K562 (cell line): ENCODE measurements around the gene B4GALT5. TPM values are rescaled to one million over a fixed set of nuclear protein-coding genes. Genes with fewer than 3 reads are reported as not detected.

Experiments used
- ATAC-seq: fragments of 200-7000 bp; cut with Tn5 transposase; 3 replicates; pipeline ENCODE4 v1.9.1; 2020; ENCODE audit warnings: moderate library complexity
- BruUV-seq: library from RNA; stranded (reverse); fragments of 400-500 nt; replicated peaks from 2 replicates; lab custom pipeline; 2021; lab: Mats Ljungman, UMichigan
- CTCF ChIA-PET: fragments of 300-600 bp; formaldehyde crosslinking; extraction: SDS; loops from one replicate; lab custom pipeline; 2021; ENCODE audit warnings: low intra/inter-chr PET ratio; lab: Yijun Ruan, JAX
- POLR2A ChIA-PET: fragments of 300-600, 350-650 bp; sonication (Branson Sonifier 250); formaldehyde crosslinking; extraction: SDS; loops from one replicate; lab custom pipeline; 2021; ENCODE audit warnings: antibody characterized with exemption, inconsistent platforms; lab: Yijun Ruan, JAX
- DNase-seq, 4 experiments: peaks; one replicate each; pipeline versions ENCODE4 v3.0.0 to v3.0.0-alpha.2; 2011 to 2018; ENCODE audit warnings: low spot score in 3 of 4, mixed read lengths in 3 of 4; ENCODE audit errors: extremely low read depth in 1 of 4
- FAIRE-seq: peaks from 2 replicates; lab custom pipeline; 2011; peaks lifted over from hg19 to GRCh38; lab: Jason Lieb, UNC
- H2AFZ ChIP-seq: 2 replicates; pipeline ENCODE4 v1.6.0; 2011; ENCODE audit warnings: low read depth, low read length, control low read depth, inconsistent platforms
- H3K27ac ChIP-seq: fragments of 200-600 bp; 3 replicates; pipeline ENCODE4 v1.8.0; 2011; ENCODE audit warnings: low read depth, mild to moderate bottlenecking, control low read depth, inconsistent platforms, low read length, moderate library complexity, mixed read lengths; ENCODE audit errors: extremely low read depth
- H3K27me3 ChIP-seq, 2 experiments: fragments of 300-600 bp in 1 of 2; 2 replicates in 1 of 2; 3 replicates in 1 of 2; pipeline versions ENCODE4 v1.6.0 to v1.8.0; 2011; ENCODE audit warnings: inconsistent platforms in 2 of 2, low read length in 2 of 2, mild to moderate bottlenecking in 1 of 2, mixed read lengths in 1 of 2, moderate library complexity in 1 of 2; ENCODE audit not compliant: control insufficient read depth in 2 of 2, insufficient read depth in 2 of 2
- H3K36me3 ChIP-seq: fragments of 300-600 bp; 3 replicates; pipeline ENCODE4 v1.8.0; 2011; ENCODE audit warnings: mild to moderate bottlenecking, low read length, inconsistent platforms; ENCODE audit not compliant: control insufficient read depth, insufficient read depth
- H3K4me1 ChIP-seq, 2 experiments: fragments of 200-600 bp in 1 of 2; replicated peaks in 1 of 2; 2 replicates in 1 of 2; 3 replicates in 1 of 2; pipeline versions ENCODE4 v1.5.1 to v1.8.0; 2011; ENCODE audit warnings: inconsistent platforms in 2 of 2, low read length in 2 of 2, mild to moderate bottlenecking in 1 of 2, mixed read lengths in 1 of 2, moderate library complexity in 1 of 2; ENCODE audit not compliant: control insufficient read depth in 2 of 2, insufficient read depth in 2 of 2
- H3K4me2 ChIP-seq: 2 replicates; pipeline ENCODE4 v1.6.1; 2011; ENCODE audit warnings: low read length, control low read depth, inconsistent platforms, mixed read lengths; ENCODE audit not compliant: insufficient read depth
- H3K4me3 ChIP-seq: fragments of 200-600 bp; sonication (generic), shearing (Covaris generic); 2 replicates; pipeline ENCODE4 v1.5.1; 2016; ENCODE audit warnings: control low read depth, inconsistent platforms
- H3K79me2 ChIP-seq: fragments of 200-600 bp; 3 replicates; pipeline ENCODE4 v1.8.0; 2011; ENCODE audit warnings: low read length, inconsistent platforms; ENCODE audit not compliant: control insufficient read depth, insufficient read depth
- H3K9ac ChIP-seq, 2 experiments: 2 replicates each; pipeline versions ENCODE4 v1.6.0 to v1.6.1; 2011; ENCODE audit warnings: low read depth in 2 of 2, low read length in 2 of 2, control low read depth in 1 of 2, inconsistent platforms in 1 of 2, mild to moderate bottlenecking in 1 of 2, mixed read lengths in 1 of 2; ENCODE audit not compliant: insufficient read depth in 1 of 2
- H3K9me1 ChIP-seq: one replicate; pipeline ENCODE4 v1.6.0; 2011; ENCODE audit warnings: inconsistent platforms, mild to moderate bottlenecking, low read length, moderate library complexity; ENCODE audit not compliant: control insufficient read depth, insufficient read depth
- H3K9me3 ChIP-seq: replicated peaks from 2 replicates; pipeline ENCODE4 v1.5.1; 2011; ENCODE audit warnings: low read depth, low read length, inconsistent platforms; ENCODE audit not compliant: control insufficient read depth, insufficient read depth
- H4K20me1 ChIP-seq: replicated peaks from 2 replicates; pipeline ENCODE4 v1.6.1; 2011; ENCODE audit warnings: low read length, inconsistent platforms, mixed read lengths; ENCODE audit not compliant: control insufficient read depth, insufficient read depth
- PRDM10 ChIP-seq: fragments of 450-650 bp; IDR thresholded peaks from 2 replicates; pipeline ENCODE4 v1.6.1; 2018; ENCODE audit not compliant: partially characterized antibody
- ZFP30 ChIP-seq: fragments of 250-450 bp; sonication (Bioruptor Pico); IDR thresholded peaks from 2 replicates; pipeline ENCODE4 v1.8.0; 2022; ENCODE audit warnings: moderate library complexity, mild to moderate bottlenecking, inconsistent platforms, borderline replicate concordance
- WGBS: fragments of 100-300 bp; shearing (Covaris generic); methylation state at CpG from one replicate; pipeline ENCODE4 v1.1.6; 2016; ENCODE audit warnings: low coverage, mixed read lengths; ENCODE audit not compliant: insufficient coverage; ENCODE audit errors: missing lambda C conversion rate; 5-methylcytosine and 5-hydroxymethylcytosine counted together
- in situ Hi-C: fragments of 300-500 bp; cut with MboI; formaldehyde crosslinking; loops from 4 replicates; pipeline ENCODE4 v1.15.0; 2018; ENCODE audit warnings: inconsistent platforms, mixed read lengths
- intact Hi-C: fragments of 100-400 bp; cut with micrococcal nuclease; formaldehyde crosslinking; loops from 2 replicates; pipeline ENCODE4 v1.14.2; 2022
- polyA plus RNA-seq, 8 experiments: library from polyadenylated mRNA; depleted of rRNA in 4 of 8; stranded (reverse) in 5 of 8; unstranded in 3 of 8; fragments of >200 nt; fragmentation: Nextera tagmentation in 2 of 8; fragmentation: Illumina TruSeq in 1 of 8; extraction: Ambion mirVana in 2 of 8; extraction: Trizol in 1 of 8; gene quantifications; 2 replicates each; pipeline versions ENCODE4 v1.2.1 to v1.2.3, GENCODE V29; 2011 to 2014; ENCODE audit warnings: inconsistent platforms in 1 of 8, missing spikeins in 1 of 8
- total RNA-seq, 7 experiments: library from RNA; depleted of rRNA in 6 of 7; stranded (reverse); fragments of >200 nt in 6 of 7; fragmentation: Illumina TruSeq in 2 of 7; extraction: Trizol in 2 of 7; gene quantifications; 2 replicates each; pipeline versions ENCODE4 v1.2.1 to v1.2.3, GENCODE V29; 2011 to 2021; ENCODE audit warnings: low replicate concordance in 1 of 7

The B4GALT5 gene
- total and polyA plus RNA-seq, 9 of the 15 experiments (the other 6 are each of a cell fraction or from before 2014, with no cell fraction given): 8.5 to 32.6 (median 23.4) TPM

- WGBS: 93% methylated on average over 10 of the region's 10 CpGs
- Histone ChIP-seq H3K9me1 (no peaks in the 10 kb centered on the region), H3K36me3 (peaks cover 87% of the 10 kb centered on the region), H3K79me2 (no peaks in the 10 kb centered on the region), H3K27ac (no peak overlapping the region), H2AFZ (no peak overlapping the region), H3K4me3 (no peak overlapping the region), H3K4me2 (no peak overlapping the region), H3K9ac (no peak overlapping the region), H4K20me1 (no peaks in the 10 kb centered on the region), H3K9me3 (no peaks in the 10 kb centered on the region), H3K4me1 (no peaks in the 10 kb centered on the region), H3K27me3 (no peaks in the 10 kb centered on the region)
- no peak for DNase-seq
- no peak for FAIRE-seq
- ATAC-seq: no peak
- no TSS peak for BruUV-seq
- TF ChIP-seq ZFP30 (CRISPR knock-in tag) (no peak), PRDM10 (no peak)
- POLR2A ChIA-PET: interaction anchor here (0.6 kb wide), 1 partner anchor 34 kb away, joined by 3 read pairs; no protein-coding TSS in a partner anchor
- CTCF ChIA-PET: no interaction called here
- in situ Hi-C loops (no loop called here), intact Hi-C loops (no loop called here)
Measured at GRCh38 chr20:49641683-49642656, 71.7 kb downstream of the B4GALT5 start.
